Esophagus (tissue), 2 donors: ENCODE measurements around the gene ATP8B3. TPM values are rescaled to one million over a fixed set of nuclear protein-coding genes. Genes with fewer than 3 reads are reported as not detected.

Experiments used
- H3K27ac ChIP-seq, 2 donors: one replicate each; pipeline ENCODE4 v1.5.1; 2013; ENCODE audit warnings: low read depth in 2 of 2, mild to moderate bottlenecking in 2 of 2, inconsistent platforms in 1 of 2, low read length in 1 of 2, moderate library complexity in 1 of 2
- H3K27me3 ChIP-seq, 2 donors: one replicate each; pipeline ENCODE4 v1.6.1; 2013; ENCODE audit warnings: low read length in 2 of 2, control low read depth in 1 of 2, mild to moderate bottlenecking in 1 of 2; ENCODE audit not compliant: insufficient read depth in 2 of 2, control insufficient read depth in 1 of 2
- H3K36me3 ChIP-seq, 2 donors: one replicate each; pipeline ENCODE4 v1.6.1; 2013; ENCODE audit warnings: low read length in 1 of 2; ENCODE audit not compliant: control insufficient read depth in 2 of 2, insufficient read depth in 2 of 2
- H3K4me1 ChIP-seq, 2 donors: one replicate each; pipeline ENCODE4 v1.6.1; 2013; ENCODE audit warnings: low read length in 1 of 2; ENCODE audit not compliant: control insufficient read depth in 2 of 2, insufficient read depth in 2 of 2
- H3K4me3 ChIP-seq, 2 donors: one replicate each; pipeline ENCODE4 v1.5.1; 2013; ENCODE audit warnings: low read length in 2 of 2, mild to moderate bottlenecking in 2 of 2, low read depth in 1 of 2, moderate library complexity in 1 of 2
- H3K9me3 ChIP-seq, 2 donors: one replicate each; pipeline ENCODE4 v1.6.1; 2013; ENCODE audit warnings: mild to moderate bottlenecking in 2 of 2, low read depth in 1 of 2, low read length in 1 of 2, moderate library complexity in 1 of 2; ENCODE audit not compliant: control insufficient read depth in 2 of 2, insufficient read depth in 1 of 2
- WGBS, 2 donors: extraction: QIAGEN DNeasy Blood & Tissue Kit; methylation state at CpG; one replicate each; pipeline ENCODE4 v1.1.7; 2013; 5-methylcytosine and 5-hydroxymethylcytosine counted together
- polyA plus RNA-seq, 2 donors: library from polyadenylated mRNA; stranded (reverse); fragments of 200-250 nt; gene quantifications; one replicate each; pipeline ENCODE4 v1.2.3, GENCODE V29; 2013
- donor health status: healthy with polysubstance abuse.
- donor health status: Bipolar disorder and iron deficiency.

ATP8B3 gene
- polyA plus RNA-seq, 2 donors = 0.68 to 1.2 TPM

DNA sequence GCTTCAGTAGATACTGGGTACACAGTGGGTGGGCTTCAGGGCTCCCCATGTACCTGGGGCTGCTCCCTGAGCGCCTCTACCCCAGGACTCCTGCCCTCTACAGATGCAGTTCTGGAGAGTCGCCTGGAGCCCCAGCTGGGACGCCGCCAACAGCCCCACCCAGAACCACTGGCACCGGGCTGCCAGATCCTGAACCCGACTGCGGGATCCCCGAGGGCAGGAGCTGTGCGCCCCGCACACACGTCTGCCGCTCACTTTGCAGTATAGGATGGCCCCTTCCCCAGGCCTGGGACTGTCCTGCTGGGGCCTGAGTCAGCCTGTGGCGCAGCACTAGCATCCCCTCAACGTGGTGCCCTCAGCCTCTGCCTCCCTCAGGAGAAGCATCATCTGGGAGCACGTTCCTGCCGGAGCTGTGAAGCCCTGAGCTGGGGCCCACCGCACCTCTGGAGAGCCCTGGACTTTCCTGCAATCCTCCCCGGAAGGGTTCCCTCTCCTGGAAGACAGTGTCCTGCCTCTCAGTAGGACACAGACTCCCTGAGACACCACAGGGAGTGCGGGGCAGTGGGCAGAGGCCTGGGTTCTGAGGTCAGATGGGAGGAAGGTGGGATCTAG, 32.5 kb upstream of the ATP8B3 start:
- WGBS, 2 donors = 50 to 61% methylated on average over 19 of the region's 19 CpGs
- peak overlapping the region in 1 of 2 donors; percentile 45 for H3K27ac ChIP-seq
- H3K9me3 ChIP-seq = no peaks in the 10 kb centered on the region
- H3K4me1 ChIP-seq = peaks cover 35 to 50% of the 10 kb centered on the region in 2 donors
- no peak overlapping the region for H3K4me3 ChIP-seq
- no peaks in the 10 kb centered on the region for H3K27me3 ChIP-seq
- peaks cover 0 to 11% of the 10 kb centered on the region in 2 donors for H3K36me3 ChIP-seq

DNA sequence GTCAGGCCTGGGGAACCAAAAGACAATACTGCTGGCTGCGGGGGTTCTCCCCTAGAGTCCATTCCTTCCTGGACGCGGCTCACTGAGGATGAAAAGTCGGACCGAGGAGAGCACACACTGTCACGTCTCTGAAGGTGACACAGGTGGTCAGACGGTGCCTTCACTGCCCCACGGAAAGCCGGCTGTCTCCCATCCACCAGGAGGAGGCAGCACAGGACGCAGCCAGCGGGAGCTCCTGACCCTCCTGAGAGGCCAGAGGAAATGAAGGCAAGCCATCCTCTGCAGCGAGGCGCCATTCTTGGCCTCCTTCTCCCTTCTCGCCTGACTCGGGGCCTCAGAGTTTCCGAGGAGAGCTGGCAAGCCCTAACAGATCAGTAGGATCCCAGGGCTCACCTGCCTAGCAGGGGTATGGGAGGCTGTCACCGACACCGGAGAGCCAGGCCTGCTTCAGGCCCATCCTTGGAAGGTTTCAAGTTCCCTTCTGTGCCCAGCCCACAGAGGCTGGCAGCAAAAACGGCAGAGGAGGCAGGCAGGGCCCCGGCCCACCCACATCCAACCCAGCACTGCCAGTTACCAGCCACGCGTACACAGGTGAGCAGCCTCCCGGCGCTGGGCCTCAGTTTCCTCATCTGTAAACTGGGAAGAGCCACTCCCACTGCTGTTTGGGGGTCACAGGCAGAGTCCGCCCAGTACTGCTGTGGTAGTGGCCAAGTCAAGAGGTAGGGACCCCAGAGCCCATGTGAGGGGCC, 31.7 kb upstream of the ATP8B3 start:
- H3K9me3 ChIP-seq = no peaks in the 10 kb centered on the region
- H3K4me3 ChIP-seq = no peak overlapping the region
- H3K36me3 ChIP-seq = peaks cover 0 to 14% of the 10 kb centered on the region in 2 donors
- H3K4me1 ChIP-seq = peaks cover 35 to 52% of the 10 kb centered on the region in 2 donors
- peak overlapping the region in 1 of 2 donors; percentile 45 for H3K27ac ChIP-seq
- no peaks in the 10 kb centered on the region for H3K27me3 ChIP-seq
- WGBS, 2 donors = 47 to 52% methylated on average over 25 of the region's 25 CpGs

GRCh38 chr19:1843116-1843515, 31.0 kb upstream of the ATP8B3 start:
- H3K4me3 ChIP-seq = no peak overlapping the region
- no peaks in the 10 kb centered on the region for H3K27me3 ChIP-seq
- H3K27ac ChIP-seq = no peak overlapping the region
- peaks cover 0 to 14% of the 10 kb centered on the region in 2 donors for H3K36me3 ChIP-seq
- WGBS, 2 donors = 57 to 79% methylated on average over 22 of the region's 22 CpGs
- peaks cover 35 to 54% of the 10 kb centered on the region in 2 donors for H3K4me1 ChIP-seq
- no peaks in the 10 kb centered on the region for H3K9me3 ChIP-seq

GRCh38 chr19:1841209-1841924, 29.3 kb upstream of the ATP8B3 start:
- Histone ChIP-seq H3K36me3 (peaks cover 0 to 14% of the 10 kb centered on the region in 2 donors), H3K27me3 (no peaks in the 10 kb centered on the region), H3K4me1 (peaks cover 29 to 48% of the 10 kb centered on the region in 2 donors), H3K4me3 (no peak overlapping the region), H3K27ac (peak overlapping the region; percentile 23 to 32), H3K9me3 (no peaks in the 10 kb centered on the region)
- 62 to 73% methylated on average over 35 of the region's 35 CpGs for WGBS, 2 donors

DNA sequence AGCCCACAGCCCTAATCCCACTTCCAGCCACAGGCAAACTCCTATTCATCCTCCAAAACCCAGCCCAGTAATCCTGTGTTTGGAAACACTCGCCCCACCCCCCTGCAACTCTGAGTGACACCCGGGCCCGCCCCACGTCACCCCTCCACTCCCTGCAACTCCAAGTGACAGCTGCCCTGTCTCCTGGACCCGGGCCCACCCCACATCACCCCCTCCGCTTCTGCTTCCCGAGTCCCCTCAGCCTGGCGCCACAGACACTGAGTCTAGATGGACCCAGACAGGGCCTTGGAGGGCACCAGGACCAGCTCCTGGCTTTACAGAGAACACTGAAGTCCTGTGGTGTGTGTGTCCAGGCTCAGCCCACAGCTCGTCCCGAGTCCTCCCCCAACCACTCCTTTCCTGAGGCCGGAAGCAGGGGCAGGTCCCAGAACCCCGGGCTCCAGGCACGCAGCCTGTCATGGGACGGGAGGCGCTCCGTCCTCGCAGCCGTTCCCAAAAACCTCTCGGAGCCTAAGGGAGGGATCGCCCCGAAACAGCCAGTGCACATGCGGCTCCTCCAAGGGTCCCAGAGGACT, 28.6 kb upstream of the ATP8B3 start:
- H3K36me3 ChIP-seq = peaks cover 0 to 14% of the 10 kb centered on the region in 2 donors
- H3K4me3 ChIP-seq = no peak overlapping the region

GRCh38 chr19:1839658-1840540, 27.8 kb upstream of the ATP8B3 start:
- Histone ChIP-seq H3K9me3 (no peaks in the 10 kb centered on the region), H3K4me1 (peaks cover 28 to 35% of the 10 kb centered on the region in 2 donors), H3K27me3 (no peaks in the 10 kb centered on the region), H3K27ac (no peak overlapping the region), H3K36me3 (peaks cover 0 to 9% of the 10 kb centered on the region in 2 donors), H3K4me3 (no peak overlapping the region)
- WGBS, 2 donors = 67 to 69% methylated on average over 25 of the region's 25 CpGs

More for the DNA sequence above, 28.6 kb upstream of the ATP8B3 start:
- WGBS, 2 donors = 66 to 83% methylated on average over 22 of the region's 22 CpGs
- Histone ChIP-seq H3K27ac (no peak overlapping the region), H3K4me1 (peaks cover 29 to 41% of the 10 kb centered on the region in 2 donors), H3K9me3 (no peaks in the 10 kb centered on the region), H3K27me3 (no peaks in the 10 kb centered on the region)

GRCh38 chr19:1837625-1838105, 25.6 kb upstream of the ATP8B3 start:
- Histone ChIP-seq H3K9me3 (no peaks in the 10 kb centered on the region), H3K27ac (no peak overlapping the region), H3K4me1 (peaks cover 7 to 20% of the 10 kb centered on the region in 2 donors), H3K36me3 (peaks cover 0 to 7% of the 10 kb centered on the region in 2 donors), H3K27me3 (no peaks in the 10 kb centered on the region), H3K4me3 (no peak overlapping the region)
- WGBS, 2 donors = 34% methylated on average over 23 of the region's 23 CpGs

DNA sequence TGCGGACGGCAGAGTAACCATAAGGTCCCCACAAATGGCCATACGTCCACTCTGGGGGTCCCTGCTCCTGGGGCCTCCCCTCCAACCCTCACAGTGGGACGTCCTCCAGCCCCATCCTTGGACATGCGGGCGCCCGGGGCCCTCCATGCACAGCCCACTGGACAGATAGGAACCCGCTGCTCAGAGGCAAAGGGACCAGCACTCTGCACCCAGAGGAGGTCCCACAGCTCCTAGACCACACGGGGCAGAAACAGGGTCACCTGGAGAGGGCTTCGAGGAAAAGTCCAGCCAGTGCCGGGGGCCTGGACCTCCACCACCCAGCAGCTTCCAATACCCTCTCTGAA, 25.1 kb upstream of the ATP8B3 start:
- Histone ChIP-seq H3K9me3 (no peaks in the 10 kb centered on the region), H3K27me3 (no peaks in the 10 kb centered on the region), H3K27ac (no peak overlapping the region), H3K36me3 (peaks cover 0 to 8% of the 10 kb centered on the region in 2 donors), H3K4me1 (peaks cover 7 to 18% of the 10 kb centered on the region in 2 donors), H3K4me3 (no peak overlapping the region)
- 74 to 82% methylated on average over 11 of the region's 11 CpGs for WGBS, 2 donors
